ENCODE results near the gene DCST2. TPM values are rescaled to one million over a fixed set of nuclear protein-coding genes. Genes with fewer than 3 reads are reported as not detected.
A peak's percentile ranks its signal among the peaks of the same experiment; 100 is the strongest.

The DCST2 gene
- total and polyA plus RNA-seq, 7 donors = 0.27 to 2.0 (median 0.43) TPM; not detected in 3

GRCh38 chr1:155050560-155051341, 17.2 kb upstream of the DCST2 start, which contains the start of gene ADAM15:
ADAM15 (plus strand) TSS chr1:155051316; CDS start chr1:155051387, 71 bp downstream.
- no peaks in the 10 kb centered on the region for H3K9me3 ChIP-seq
- peaks cover 5 to 26% (median 9%) of the 10 kb centered on the region in 4 donors for H3K36me3 ChIP-seq
- intact Hi-C loops (cut with DNase I) = loop anchor here (2.0 to 10.0 kb wide), 3 partner anchors 34 to 496 kb away; partner anchors contain the start of genes UBE2Q1 and ZBTB7B
- H3K27ac ChIP-seq = peak within 1 kb of the TSS; percentile 92 to 96 (median 92)
- peak; percentile 93 for DNase-seq
- H3K27me3 ChIP-seq = no peaks in the 10 kb centered on the region
- 0% methylated on average over 99 of the region's 99 CpGs for WGBS, 2 donors
- TF ChIP-seq CTCF (IDR thresholded peaks at IDR 0.05) (peak; percentile 88 to 94 (median 94)), POLR2AphosphoS5 (IDR thresholded peaks at IDR 0.05) (peak; percentile 43 to 87 (median 65)), EP300 (IDR thresholded peaks at IDR 0.05) (no peak), POLR2A (IDR thresholded peaks at IDR 0.05) (peak in 1 of 2 donors; percentile 62)
- peak within 1 kb of the TSS; percentile 57 to 85 (median 68) for H3K4me3 ChIP-seq
- H3K4me1 ChIP-seq = peaks cover 0 to 33% (median 22%) of the 10 kb centered on the region in 4 donors

DNA sequence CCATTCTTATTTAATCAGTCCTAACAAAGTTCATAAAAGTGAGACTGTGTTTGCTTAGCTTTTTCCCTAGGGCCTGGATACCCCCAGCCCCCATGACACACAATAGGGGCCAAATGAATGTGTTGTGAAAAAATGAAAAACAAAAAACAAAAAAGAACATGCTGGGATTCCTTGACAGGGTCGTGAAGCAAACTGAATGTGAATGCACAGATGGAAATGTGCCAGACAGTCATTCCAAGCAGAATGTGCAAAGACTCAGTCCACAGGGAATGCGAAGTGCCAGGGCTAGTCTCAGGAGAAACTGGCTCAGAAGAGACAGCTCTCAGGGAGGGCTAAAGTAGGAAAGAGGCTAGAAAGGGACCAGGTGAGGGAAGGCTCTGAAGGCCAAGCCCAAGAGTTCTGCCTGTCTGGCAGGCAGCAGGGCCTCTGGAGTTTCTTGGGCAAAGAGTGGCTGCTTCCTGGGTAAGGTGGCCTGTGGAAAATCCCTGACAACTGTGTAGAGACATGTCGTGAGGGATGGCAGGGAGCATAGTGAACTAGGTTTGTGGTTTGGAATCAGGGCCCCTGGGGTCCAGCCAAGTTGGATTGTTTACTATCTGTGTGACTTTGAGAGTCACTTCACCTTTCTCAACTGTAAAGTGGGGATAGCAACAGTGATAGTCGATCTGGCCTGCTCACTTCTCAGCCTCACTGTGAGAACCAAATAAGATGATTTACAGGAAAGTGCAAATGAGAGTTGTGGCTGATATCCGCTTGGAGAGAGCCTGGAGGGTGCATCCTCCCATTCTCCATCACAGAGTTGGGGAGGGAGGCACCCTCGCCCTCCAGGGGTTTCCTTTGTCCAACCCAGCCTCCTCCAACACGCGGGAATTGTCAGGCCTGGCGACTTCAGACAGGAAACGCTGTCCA, 16.3 kb upstream of the DCST2 start:
- Histone ChIP-seq H3K27me3 (no peaks in the 10 kb centered on the region), H3K4me1 (peaks cover 0 to 33% (median 23%) of the 10 kb centered on the region in 4 donors), H3K9me3 (no peaks in the 10 kb centered on the region), H3K4me3 (peak overlapping the region; percentile 49 to 85 (median 68)), H3K27ac (peak overlapping the region; percentile 92 to 96 (median 92)), H3K36me3 (peaks cover 0 to 17% (median 7%) of the 10 kb centered on the region in 4 donors)
- DNase-seq = no peak
- TF ChIP-seq EP300 (IDR thresholded peaks at IDR 0.05) (no peak), POLR2A (IDR thresholded peaks at IDR 0.05) (no peak), POLR2AphosphoS5 (IDR thresholded peaks at IDR 0.05) (peak in 1 of 4 donors; percentile 30), CTCF (IDR thresholded peaks at IDR 0.05) (no peak)
- intact Hi-C loops (cut with DNase I) = loop anchor here (2.0 to 10.0 kb wide), 3 partner anchors 35 to 495 kb away; partner anchors contain the start of genes UBE2Q1 and ZBTB7B
- 10 to 21% methylated on average over 10 of the region's 10 CpGs for WGBS, 2 donors

DNA sequence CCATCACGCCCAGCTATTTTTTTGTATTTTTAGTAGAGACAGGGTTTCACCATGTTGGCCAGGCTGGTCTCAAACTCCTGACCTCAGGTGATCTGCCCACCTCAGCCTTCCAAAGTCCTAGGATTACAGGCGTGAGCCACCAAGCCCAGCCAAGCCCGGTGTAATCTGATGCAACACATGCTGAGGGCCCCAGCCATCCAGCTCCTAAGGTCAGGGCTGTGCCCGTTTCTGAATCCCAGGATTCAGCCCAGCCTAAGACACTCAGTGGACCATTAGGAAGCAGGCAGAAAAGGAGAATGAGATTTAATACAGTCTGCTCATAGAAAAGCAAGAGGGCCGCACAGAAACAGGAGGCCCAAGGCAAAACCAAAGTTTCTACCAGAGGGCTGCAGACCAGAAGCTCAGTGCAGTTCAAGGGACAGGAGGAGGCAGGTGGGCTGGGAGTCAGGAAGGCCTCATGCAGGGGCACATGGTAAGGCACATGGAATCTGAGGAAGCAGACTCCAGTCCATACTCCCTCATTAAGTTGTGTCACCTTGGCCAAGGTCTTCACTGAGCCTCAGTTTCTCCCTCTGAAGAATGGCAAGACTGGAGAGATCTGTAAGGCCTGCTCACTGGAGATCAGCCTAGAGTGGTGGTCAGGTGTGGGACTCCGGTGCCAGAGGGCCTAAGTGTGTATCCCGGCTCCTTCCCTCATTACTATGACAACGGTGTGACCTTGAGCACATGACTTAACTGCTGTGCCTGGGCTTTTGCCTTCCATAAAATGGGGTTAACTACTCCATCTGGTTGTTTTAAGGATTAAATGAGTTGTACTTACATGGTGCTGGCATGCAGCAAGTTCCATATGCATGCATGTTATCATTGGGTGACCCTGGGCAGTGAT, 15.1 kb upstream of the DCST2 start:
- peaks cover 0 to 37% (median 28%) of the 10 kb centered on the region in 4 donors for H3K4me1 ChIP-seq
- 79 to 91% methylated on average over 8 of the region's 8 CpGs for WGBS, 2 donors
- H3K27me3 ChIP-seq = no peaks in the 10 kb centered on the region
- TF ChIP-seq EP300 (IDR thresholded peaks at IDR 0.05) (no peak), POLR2AphosphoS5 (IDR thresholded peaks at IDR 0.05) (no peak), CTCF (IDR thresholded peaks at IDR 0.05) (no peak), POLR2A (IDR thresholded peaks at IDR 0.05) (no peak)
- DNase-seq = no peak
- H3K9me3 ChIP-seq = no peaks in the 10 kb centered on the region
- H3K4me3 ChIP-seq = no peak overlapping the region
- intact Hi-C loops (cut with DNase I) = no loop called here
- peaks cover 0 to 6% (median 0%) of the 10 kb centered on the region in 4 donors for H3K36me3 ChIP-seq
- no peak overlapping the region for H3K27ac ChIP-seq

All from sigmoid colon (tissue), 7 donors.